HEK293 (cell line): ENCODE results near the gene MAML3.

Source experiments
- CTCF ChIA-PET: fragments of 350-600 bp; formaldehyde crosslinking; extraction: SDS; loops from one replicate; lab custom pipeline; 2021; ENCODE audit warnings: antibody characterized with exemption; lab: Yijun Ruan, JAX
- POLR2A ChIA-PET: fragments of 300-600 bp; formaldehyde crosslinking; extraction: SDS; loops from one replicate; lab custom pipeline; 2020; ENCODE audit warnings: antibody characterized with exemption, inconsistent platforms; lab: Yijun Ruan, JAX
- H3K27ac ChIP-seq: fragments of 200-500 bp; sonication (Bioruptor generic); 2 replicates; pipeline ENCODE4 v1.5.1; 2014; ENCODE audit warnings: low read depth, low read length, control low read depth, inconsistent platforms; ENCODE audit errors: extremely low read depth
- H3K36me3 ChIP-seq, 2 experiments: fragments of 200-500 bp in 1 of 2; sonication (Bioruptor generic) in 1 of 2; 1 replicate in 1 of 2; 2 replicates in 1 of 2; pipeline ENCODE4 v1.5.1; 2014 to 2017; ENCODE audit warnings: inconsistent platforms in 2 of 2, low read length in 2 of 2; ENCODE audit not compliant: control insufficient read depth in 2 of 2, insufficient read depth in 1 of 2
- H3K4me1 ChIP-seq: fragments of 200-500 bp; sonication (Bioruptor generic); 2 replicates; pipeline ENCODE4 v1.5.1; 2014; ENCODE audit warnings: mild to moderate bottlenecking, low read length, inconsistent platforms; ENCODE audit not compliant: control insufficient read depth, insufficient read depth
- H3K4me3 ChIP-seq: 2 replicates; pipeline ENCODE4 v1.5.1; 2011; ENCODE audit warnings: low read depth, mild to moderate bottlenecking, control low read depth, low read length, moderate library complexity
- H3K9me3 ChIP-seq: fragments of 200-500 bp; sonication (Bioruptor generic); 2 replicates; pipeline ENCODE4 v1.5.1; 2014; ENCODE audit warnings: low read depth, low read length, inconsistent platforms; ENCODE audit not compliant: control insufficient read depth, insufficient read depth
- BCL6B ChIP-seq: fragments of 450-650 bp; formaldehyde crosslinking; IDR thresholded peaks from 2 replicates; pipeline ENCODE4 v1.5.1; 2017; ENCODE audit warnings: missing biosample characterization, missing genetic modification characterization
- GLI4 ChIP-seq: fragments of 450-650 bp; formaldehyde crosslinking; IDR thresholded peaks from 2 replicates; pipeline ENCODE4 v1.5.1; 2016; ENCODE audit warnings: missing biosample characterization, missing genetic modification characterization
- PRDM1 ChIP-seq: fragments of 450-650 bp; formaldehyde crosslinking; IDR thresholded peaks from 2 replicates; pipeline ENCODE4; 2016; ENCODE audit warnings: missing biosample characterization, missing genetic modification characterization
- PRDM10 ChIP-seq: fragments of 450-650 bp; formaldehyde crosslinking; IDR thresholded peaks from 2 replicates; pipeline ENCODE4 v1.5.1; 2016; ENCODE audit warnings: missing biosample characterization, missing genetic modification characterization
- PRDM4 ChIP-seq: fragments of 450-650 bp; formaldehyde crosslinking; IDR thresholded peaks from 2 replicates; pipeline ENCODE4 v1.5.1; 2017; ENCODE audit warnings: missing biosample characterization, missing genetic modification characterization
- REPIN1 ChIP-seq: fragments of 450-650 bp; formaldehyde crosslinking; IDR thresholded peaks from 2 replicates; pipeline ENCODE4 v1.5.1; 2017; ENCODE audit warnings: missing biosample characterization, missing genetic modification characterization, low read depth
- SCRT2 ChIP-seq: fragments of 450-650 bp; formaldehyde crosslinking; IDR thresholded peaks from 2 replicates; pipeline ENCODE4 v1.5.1; 2016; ENCODE audit warnings: missing biosample characterization, missing genetic modification characterization
- ZBTB20 ChIP-seq: fragments of 450-650 bp; formaldehyde crosslinking; IDR thresholded peaks from 2 replicates; pipeline ENCODE4 v1.5.1; 2016; ENCODE audit warnings: missing biosample characterization, missing genetic modification characterization
- ZFP69B ChIP-seq: fragments of 450-650 bp; formaldehyde crosslinking; IDR thresholded peaks from 2 replicates; pipeline ENCODE4 v1.5.1; 2016; ENCODE audit warnings: missing biosample characterization, missing genetic modification characterization
- ZNF114 ChIP-seq: fragments of 450-650 bp; formaldehyde crosslinking; IDR thresholded peaks from 2 replicates; pipeline ENCODE4 v1.5.0; 2017; ENCODE audit warnings: missing biosample characterization, missing genetic modification characterization
- ZNF335 ChIP-seq: fragments of 450-650 bp; formaldehyde crosslinking; conservative IDR thresholded peaks from 2 replicates; pipeline ENCODE4 v1.5.1; 2016; ENCODE audit warnings: missing biosample characterization, missing genetic modification characterization
- ZNF391 ChIP-seq: fragments of 450-650 bp; formaldehyde crosslinking; IDR thresholded peaks from 2 replicates; pipeline ENCODE4 v1.5.1; 2016; ENCODE audit warnings: low read depth, missing biosample characterization, missing genetic modification characterization, borderline replicate concordance
- ZNF394 ChIP-seq: fragments of 450-650 bp; formaldehyde crosslinking; IDR thresholded peaks from 2 replicates; pipeline ENCODE4 v1.5.1; 2016; ENCODE audit warnings: missing biosample characterization, missing genetic modification characterization, mild to moderate bottlenecking, moderate library complexity, borderline replicate concordance
- ZNF404 ChIP-seq: fragments of 450-650 bp; formaldehyde crosslinking; IDR thresholded peaks from 2 replicates; pipeline ENCODE4 v1.5.1; 2017; ENCODE audit warnings: missing biosample characterization, missing genetic modification characterization
- ZNF514 ChIP-seq: fragments of 450-650 bp; formaldehyde crosslinking; IDR thresholded peaks from 2 replicates; pipeline ENCODE4 v1.5.1; 2016; ENCODE audit warnings: missing biosample characterization, missing genetic modification characterization
- ZNF530 ChIP-seq: fragments of 450-650 bp; formaldehyde crosslinking; IDR thresholded peaks from 2 replicates; pipeline ENCODE4 v1.5.1; 2016; ENCODE audit warnings: low read depth, missing biosample characterization, missing genetic modification characterization
- ZNF571 ChIP-seq: fragments of 450-650 bp; formaldehyde crosslinking; IDR thresholded peaks from 2 replicates; pipeline ENCODE4 v1.5.0; 2017; ENCODE audit warnings: missing biosample characterization, missing genetic modification characterization
- ZNF600 ChIP-seq: fragments of 450-650 bp; formaldehyde crosslinking; IDR thresholded peaks from 2 replicates; pipeline ENCODE4 v1.5.1; 2016; ENCODE audit warnings: missing biosample characterization, missing genetic modification characterization
- ZNF639 ChIP-seq: fragments of 450-650 bp; formaldehyde crosslinking; IDR thresholded peaks from 2 replicates; pipeline ENCODE4 v1.5.1; 2016; ENCODE audit warnings: missing biosample characterization, missing genetic modification characterization
- ZNF677 ChIP-seq: fragments of 450-650 bp; IDR thresholded peaks from 2 replicates; pipeline ENCODE4 v1.5.0; 2018; ENCODE audit warnings: missing biosample characterization, mild to moderate bottlenecking, missing genetic modification characterization, moderate library complexity
- ZNF747 ChIP-seq: fragments of 450-650 bp; formaldehyde crosslinking; IDR thresholded peaks from 2 replicates; pipeline ENCODE4 v1.5.1; 2016; ENCODE audit warnings: missing biosample characterization, missing genetic modification characterization
- ZNF777 ChIP-seq: fragments of 450-650 bp; formaldehyde crosslinking; IDR thresholded peaks from 2 replicates; pipeline ENCODE4 v1.5.1; 2017; ENCODE audit warnings: missing biosample characterization, missing genetic modification characterization, borderline replicate concordance
- ZNF785 ChIP-seq: fragments of 450-650 bp; formaldehyde crosslinking; IDR thresholded peaks from 2 replicates; pipeline ENCODE4 v1.5.1; 2016; ENCODE audit warnings: missing biosample characterization, missing genetic modification characterization

MAML3 gene

GRCh38 chr4:139734875-139735380 lies 419.1 kb downstream of the MAML3 start (continued):
- TF ChIP-seq ZNF639 (tag by site-specific recombination) (no peak), BCL6B (tag by site-specific recombination) (no peak), ZBTB20 (tag by site-specific recombination) (no peak), PRDM10 (tag by site-specific recombination) (peak; percentile 61), ZNF785 (tag by site-specific recombination) (no peak), ZFP69B (no peak), ZNF777 (no peak), ZNF394 (tag by site-specific recombination) (no peak), SCRT2 (tag by site-specific recombination) (no peak), ZNF747 (tag by site-specific recombination) (no peak), GLI4 (tag by site-specific recombination) (no peak), ZNF530 (no peak), ZNF571 (tag by site-specific recombination) (no peak), PRDM1 (tag by site-specific recombination) (no peak), PRDM4 (tag by site-specific recombination) (peak; percentile 51; the same call in 1 of the 2 replicates), ZNF677 (no peak), ZNF404 (tag by site-specific recombination) (no peak)

- H3K4me1 ChIP-seq = peaks cover 5% of the 10 kb centered on the region; the same call in 1 of the 2 replicates
- ChIA-PET POLR2A (interaction anchor here (0.6 kb wide), 1 partner anchor 16 kb away, joined by 5 read pairs; no protein-coding TSS in a partner anchor), CTCF (interaction anchor here (0.6 to 1.5 kb wide), 15 partner anchors 10 to 875 kb away, joined by 3 to 12 read pairs (median 4); no protein-coding TSS in a partner anchor)
- TF ChIP-seq ZNF514 (no peak), ZFP69B (no peak), ZNF391 (tag by site-specific recombination) (no peak), ZNF335 (tag by site-specific recombination) (peak; percentile 86), ZNF600 (tag by site-specific recombination) (no peak), ZNF114 (tag by site-specific recombination) (no peak), REPIN1 (no peak), BCL6B (tag by site-specific recombination) (no peak)
- no peaks in the 10 kb centered on the region for H3K9me3 ChIP-seq
- H3K36me3 ChIP-seq = no peaks in the 10 kb centered on the region
- H3K4me3 ChIP-seq = no peak overlapping the region
- H3K27ac ChIP-seq = no peak overlapping the region
These were observed 419.6 kb downstream of the MAML3 start for GRCh38 chr4:139734201-139734874.
